Prostate gland (tissue), 2 donors: Measurements from ENCODE around the gene MPDU1. TPM values are rescaled to one million over a fixed set of nuclear protein-coding genes. Genes with fewer than 3 reads are reported as not detected.
A peak's percentile ranks its signal among the peaks of the same experiment; 100 is the strongest.

Experiments used
- DNase-seq: peaks from one replicate; pipeline ENCODE4 v3.0.0-alpha.2; 2019; ENCODE audit warnings: low spot score
- H3K27ac ChIP-seq, 2 donors: fragments of 200-600 bp; sonication (generic); 2 replicates each; pipeline ENCODE4 v1.5.1; 2017 to 2019
- H3K27me3 ChIP-seq: fragments of 200-600 bp; sonication (generic); replicated peaks from 2 replicates; pipeline ENCODE4 v1.5.1; 2019; ENCODE audit not compliant: insufficient read depth
- H3K36me3 ChIP-seq, 2 donors: fragments of 200-600 bp; sonication (generic); 1 replicate in 1 of 2; 2 replicates in 1 of 2; pipeline versions ENCODE4 v1.5.1 to v1.8.1; 2017 to 2019
- H3K4me1 ChIP-seq: fragments of 200-600 bp; sonication (generic); replicated peaks from 2 replicates; pipeline ENCODE4 v1.5.1; 2019
- H3K4me3 ChIP-seq, 2 donors: fragments of 200-600 bp; sonication (generic); 2 replicates each; pipeline ENCODE4 v1.5.1; 2017 to 2019
- H3K9me3 ChIP-seq: fragments of 200-600 bp; sonication (generic); 2 replicates; pipeline ENCODE4 v1.5.1; 2017
- POLR2A ChIP-seq: fragments of 450-650 bp; IDR thresholded peaks from one replicate; pipeline ENCODE4 v1.6.1; 2016; ENCODE audit warnings: antibody characterized with exemption, mild to moderate bottlenecking
- POLR2AphosphoS5 ChIP-seq: sonication (generic); formaldehyde crosslinking; IDR thresholded peaks from one replicate; pipeline ENCODE4 v1.6.1; 2017; ENCODE audit warnings: antibody characterized with exemption
- WGBS: methylation state at CpG from one replicate; pipeline ENCODE4 v1.1.5; 2018; 5-methylcytosine and 5-hydroxymethylcytosine counted together
- intact Hi-C: fragments of 100-400 bp; cut with DNase I; formaldehyde crosslinking; loops from one replicate; pipeline ENCODE4 v1.14.2; 2022
- total RNA-seq, 2 donors: library from RNA; depleted of rRNA; stranded (reverse); fragments of >200 nt; gene quantifications; one replicate each; pipeline ENCODE4 v1.1.0, GENCODE V29; 2016
- TF ChIP-seq, protein P1 (sequence below), 4 experiments: fragments of 200-600 bp in 2 of 4; fragments of 450-650 bp in 2 of 4; sonication (generic) in 2 of 4; IDR thresholded peaks; 1 replicate in 3 of 4; 2 replicates in 1 of 4; pipeline ENCODE4 v1.5.1; 2016 to 2019; ENCODE audit warnings: antibody characterized with exemption in 4 of 4, mild to moderate bottlenecking in 2 of 4, moderate library complexity in 2 of 4

MPDU1 gene
- total RNA-seq, 2 donors from 2014 or later = 101 to 239 TPM

DNA sequence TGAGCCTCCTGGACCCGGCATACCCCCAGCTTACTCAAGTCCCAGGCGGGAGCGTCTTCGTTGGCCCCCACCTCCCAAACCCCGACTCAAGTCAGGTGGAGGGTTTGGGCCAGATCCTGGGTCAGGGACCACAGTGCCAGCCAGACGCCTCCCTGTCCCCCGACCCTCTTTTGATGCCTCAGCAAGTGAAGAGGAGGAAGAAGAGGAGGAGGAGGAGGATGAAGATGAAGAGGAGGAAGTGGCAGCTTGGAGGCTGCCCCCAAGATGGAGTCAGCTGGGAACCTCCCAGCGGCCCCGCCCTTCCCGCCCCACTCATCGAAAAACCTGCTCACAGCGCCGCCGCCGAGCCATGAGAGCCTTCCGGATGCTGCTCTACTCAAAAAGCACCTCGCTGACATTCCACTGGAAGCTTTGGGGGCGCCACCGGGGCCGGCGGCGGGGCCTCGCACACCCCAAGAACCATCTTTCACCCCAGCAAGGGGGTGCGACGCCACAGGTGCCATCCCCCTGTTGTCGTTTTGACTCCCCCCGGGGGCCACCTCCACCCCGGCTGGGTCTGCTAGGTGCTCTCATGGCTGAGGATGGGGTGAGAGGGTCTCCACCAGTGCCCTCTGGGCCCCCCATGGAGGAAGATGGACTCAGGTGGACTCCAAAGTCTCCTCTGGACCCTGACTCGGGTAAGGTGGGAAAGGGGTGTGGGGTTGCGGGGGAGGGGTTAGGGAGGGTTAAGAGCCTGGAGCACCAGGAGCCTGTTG, 20.4 kb upstream of the MPDU1 start:
- H3K4me3 ChIP-seq = peak overlapping the region in 1 of 2 donors; percentile 99
- 88% methylated on average over 30 of the region's 30 CpGs for WGBS

DNA sequence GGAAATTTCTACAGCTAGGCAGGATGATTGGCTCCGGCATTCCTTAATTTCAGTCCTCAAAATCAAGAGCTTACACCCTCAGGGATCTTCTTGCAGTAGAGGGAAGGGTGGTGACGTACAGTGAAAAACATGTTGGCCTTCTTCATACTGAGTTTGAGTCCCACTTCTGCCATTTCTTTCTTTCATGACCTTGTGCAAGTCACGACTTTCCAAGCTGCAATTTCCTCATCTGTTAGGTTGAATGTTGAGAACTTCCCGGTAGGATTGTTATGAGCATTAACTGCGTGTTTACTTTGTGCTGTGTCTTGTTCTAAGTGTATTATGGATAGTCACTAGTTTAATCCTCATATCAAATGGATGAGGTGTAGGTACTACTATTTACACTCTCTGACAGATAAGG, 14.1 kb upstream of the MPDU1 start:
- no peak for DNase-seq
- Histone ChIP-seq H3K9me3 (no peaks in the 10 kb centered on the region), H3K27me3 (no peaks in the 10 kb centered on the region), H3K36me3 (peaks cover 0 to 18% of the 10 kb centered on the region in 2 donors), H3K4me1 (no peaks in the 10 kb centered on the region), H3K4me3 (no peak overlapping the region), H3K27ac (no peak overlapping the region)
- TF ChIP-seq, protein P1, sequence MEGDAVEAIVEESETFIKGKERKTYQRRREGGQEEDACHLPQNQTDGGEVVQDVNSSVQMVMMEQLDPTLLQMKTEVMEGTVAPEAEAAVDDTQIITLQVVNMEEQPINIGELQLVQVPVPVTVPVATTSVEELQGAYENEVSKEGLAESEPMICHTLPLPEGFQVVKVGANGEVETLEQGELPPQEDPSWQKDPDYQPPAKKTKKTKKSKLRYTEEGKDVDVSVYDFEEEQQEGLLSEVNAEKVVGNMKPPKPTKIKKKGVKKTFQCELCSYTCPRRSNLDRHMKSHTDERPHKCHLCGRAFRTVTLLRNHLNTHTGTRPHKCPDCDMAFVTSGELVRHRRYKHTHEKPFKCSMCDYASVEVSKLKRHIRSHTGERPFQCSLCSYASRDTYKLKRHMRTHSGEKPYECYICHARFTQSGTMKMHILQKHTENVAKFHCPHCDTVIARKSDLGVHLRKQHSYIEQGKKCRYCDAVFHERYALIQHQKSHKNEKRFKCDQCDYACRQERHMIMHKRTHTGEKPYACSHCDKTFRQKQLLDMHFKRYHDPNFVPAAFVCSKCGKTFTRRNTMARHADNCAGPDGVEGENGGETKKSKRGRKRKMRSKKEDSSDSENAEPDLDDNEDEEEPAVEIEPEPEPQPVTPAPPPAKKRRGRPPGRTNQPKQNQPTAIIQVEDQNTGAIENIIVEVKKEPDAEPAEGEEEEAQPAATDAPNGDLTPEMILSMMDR (IDR thresholded peaks at IDR 0.05) = no peak
- TF ChIP-seq POLR2A (no peak), POLR2AphosphoS5 (no peak)
- 82% methylated on average over 5 of the region's 5 CpGs for WGBS
- intact Hi-C loops = no loop called here

More for the DNA sequence above, 20.4 kb upstream of the MPDU1 start:
- no peaks in the 10 kb centered on the region for H3K9me3 ChIP-seq
- TF ChIP-seq POLR2AphosphoS5 = no peak
- TF ChIP-seq, protein P1 (IDR thresholded peaks at IDR 0.05) = no peak
- TF ChIP-seq POLR2A = no peak
- no peak overlapping the region for H3K27ac ChIP-seq
- no peaks in the 10 kb centered on the region for H3K27me3 ChIP-seq
- peaks cover 0 to 11% of the 10 kb centered on the region in 2 donors for H3K36me3 ChIP-seq
- no peak for DNase-seq
- intact Hi-C loops = loop anchor here (5.0 kb wide), 2 partner anchors 126 to 211 kb away; partner anchors contain the start of genes FGF11, KCTD11 and TMEM102
- H3K4me1 ChIP-seq = peaks cover 38% of the 10 kb centered on the region

DNA sequence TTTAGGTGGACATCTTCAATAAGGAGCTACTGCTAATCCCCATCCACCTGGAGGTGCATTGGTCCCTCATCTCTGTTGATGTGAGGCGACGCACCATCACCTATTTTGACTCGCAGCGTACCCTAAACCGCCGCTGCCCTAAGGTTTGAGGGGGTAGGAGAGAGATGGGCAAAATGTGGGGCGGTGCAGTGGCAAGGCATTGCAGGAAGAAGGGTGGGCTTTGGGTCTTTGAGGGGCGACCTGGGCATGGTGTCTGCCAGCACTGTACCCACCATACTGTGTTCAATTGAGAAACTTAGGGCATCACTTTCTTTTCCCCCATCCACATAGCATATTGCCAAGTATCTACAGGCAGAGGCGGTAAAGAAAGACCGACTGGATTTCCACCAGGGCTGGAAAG, 13.3 kb upstream of the MPDU1 start:
- intact Hi-C loops = loop anchor here (5.0 kb wide), 1 partner anchor 117 kb away; the partner anchor contains the start of genes TP53 and WRAP53
- WGBS = 94% methylated on average over 10 of the region's 10 CpGs

DNA sequence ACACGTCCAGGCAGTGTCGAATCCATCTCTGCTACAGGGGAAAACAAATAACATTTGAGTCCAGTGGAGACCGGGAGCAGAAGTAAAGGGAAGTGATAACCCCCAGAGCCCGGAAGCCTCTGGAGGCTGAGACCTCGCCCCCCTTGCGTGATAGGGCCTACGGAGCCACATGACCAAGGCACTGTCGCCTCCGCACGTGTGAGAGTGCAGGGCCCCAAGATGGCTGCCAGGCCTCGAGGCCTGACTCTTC, 11.4 kb upstream of the MPDU1 start:
- Histone ChIP-seq H3K9me3 (no peaks in the 10 kb centered on the region), H3K27me3 (no peaks in the 10 kb centered on the region), H3K4me3 (peak overlapping the region; percentile 99 to 100), H3K27ac (peak overlapping the region; percentile 78 to 98), H3K4me1 (no peaks in the 10 kb centered on the region), H3K36me3 (peaks cover 17 to 37% of the 10 kb centered on the region in 2 donors)
- DNase-seq = no peak
- intact Hi-C loops = loop anchor here (5.0 kb wide), 1 partner anchor 115 kb away; the partner anchor contains the start of genes TP53 and WRAP53
- WGBS = 1% methylated on average over 11 of the region's 11 CpGs
- TF ChIP-seq, protein P1 (IDR thresholded peaks at IDR 0.05) = no peak
- TF ChIP-seq POLR2AphosphoS5 = no peak
- TF ChIP-seq POLR2A = no peak

More for the DNA sequence above, 13.3 kb upstream of the MPDU1 start:
- TF ChIP-seq POLR2A (no peak), POLR2AphosphoS5 (no peak)
- TF ChIP-seq, protein P1 (IDR thresholded peaks at IDR 0.05) = no peak
- H3K27me3 ChIP-seq = no peaks in the 10 kb centered on the region
- H3K4me1 ChIP-seq = no peaks in the 10 kb centered on the region
- no peaks in the 10 kb centered on the region for H3K9me3 ChIP-seq
- DNase-seq = no peak
- H3K27ac ChIP-seq = no peak overlapping the region
- H3K4me3 ChIP-seq = no peak overlapping the region
- H3K36me3 ChIP-seq = peaks cover 4 to 18% of the 10 kb centered on the region in 2 donors
